Neural progenitor cell (in vitro differentiated cells): ENCODE results near the gene HOXD13. TPM values are rescaled to one million over a fixed set of nuclear protein-coding genes. Genes with fewer than 3 reads are reported as not detected.
A peak's percentile ranks its signal among the peaks of the same experiment; 100 is the strongest.

Source experiments
- DNase-seq: peaks from one replicate; pipeline ENCODE4 v3.0.0-alpha.2; 2016; ENCODE audit warnings: low spot score
- H2AFZ ChIP-seq: fragments of 200-600 bp; sonication (generic); replicated peaks from 2 replicates; pipeline ENCODE4 v1.6.1; 2016; ENCODE audit warnings: antibody characterized with exemption
- H3F3A ChIP-seq: fragments of 200-600 bp; sonication (generic); 2 replicates; pipeline ENCODE4 v1.6.1; 2016; ENCODE audit warnings: antibody characterized with exemption, low read depth
- H3K27ac ChIP-seq: fragments of 200-600 bp; sonication (generic); 2 replicates; pipeline ENCODE4 v1.5.1; 2016; ENCODE audit warnings: mild to moderate bottlenecking
- H3K27me3 ChIP-seq: fragments of 200-600 bp; sonication (generic); 2 replicates; pipeline ENCODE4 v1.6.1; 2016; ENCODE audit warnings: mild to moderate bottlenecking, moderate library complexity
- H3K36me3 ChIP-seq: fragments of 200-600 bp; sonication (generic); 2 replicates; pipeline ENCODE4 v1.5.1; 2016
- H3K4me1 ChIP-seq: fragments of 200-600 bp; sonication (generic); 2 replicates; pipeline ENCODE4 v1.6.1; 2016; ENCODE audit warnings: mixed run types
- H3K4me2 ChIP-seq: fragments of 200-600 bp; sonication (generic); 2 replicates; pipeline ENCODE4 v1.6.1; 2016
- H3K4me3 ChIP-seq: fragments of 200-600 bp; sonication (generic); 2 replicates; pipeline ENCODE4 v1.5.1; 2016
- H3K79me2 ChIP-seq: fragments of 200-600 bp; sonication (generic); 2 replicates; pipeline ENCODE4 v1.6.1; 2016; ENCODE audit warnings: low read depth
- H3K9ac ChIP-seq: fragments of 200-600 bp; sonication (generic); 2 replicates; pipeline ENCODE4 v1.6.1; 2016
- H3K9me3 ChIP-seq: fragments of 200-600 bp; sonication (generic); 2 replicates; pipeline ENCODE4 v1.5.1; 2016; ENCODE audit warnings: low read depth
- H4K20me1 ChIP-seq: fragments of 200-600 bp; sonication (generic); 2 replicates; pipeline ENCODE4 v1.6.1; 2016; ENCODE audit warnings: low read depth
- H3K27ac Mint-ChIP-seq: 3 replicates; pipeline ENCODE4 v1.8.0; 2021; ENCODE audit warnings: mixed read lengths
- H3K27me3 Mint-ChIP-seq: 2 replicates; pipeline ENCODE4 v1.8.0; 2022; ENCODE audit warnings: low read depth, mild to moderate bottlenecking, inconsistent platforms, moderate library complexity, mixed read lengths; ENCODE audit not compliant: insufficient read depth
- H3K36me3 Mint-ChIP-seq: 3 replicates; pipeline ENCODE4 v1.8.0; 2021; ENCODE audit warnings: mixed read lengths
- H3K4me1 Mint-ChIP-seq: 3 replicates; pipeline ENCODE4 v1.8.0; 2021; ENCODE audit warnings: mixed read lengths
- H3K4me3 Mint-ChIP-seq: 3 replicates; pipeline ENCODE4 v1.8.0; 2021; ENCODE audit warnings: mild to moderate bottlenecking, moderate library complexity, mixed read lengths
- H3K9me3 Mint-ChIP-seq: 3 replicates; pipeline ENCODE4 v1.8.0; 2020; ENCODE audit warnings: mixed read lengths
- EZH2 ChIP-seq: fragments of 200-600 bp; sonication (generic); IDR thresholded peaks from 2 replicates; pipeline ENCODE4 v1.6.1; 2017; ENCODE audit warnings: antibody characterized with exemption, mild to moderate bottlenecking, moderate library complexity
- EZH2phosphoT487 ChIP-seq: fragments of 200-600 bp; sonication (generic); IDR thresholded peaks from 2 replicates; pipeline ENCODE4 v1.6.1; 2017; ENCODE audit warnings: antibody characterized with exemption
- total RNA-seq: library from RNA; depleted of rRNA; stranded (reverse); fragments of >200 nt; gene quantifications from 2 replicates; pipeline ENCODE4 v1.2.3, GENCODE V29; 2015; ENCODE audit warnings: low replicate concordance
- TF ChIP-seq, protein P1 (sequence below): fragments of 200-600 bp; sonication (generic); IDR thresholded peaks from 2 replicates; pipeline ENCODE4 v1.5.1; 2017; ENCODE audit warnings: antibody characterized with exemption, mild to moderate bottlenecking

Gene HOXD13
- total RNA-seq, 1 donor from 2014 or later, result not detected

DNA sequence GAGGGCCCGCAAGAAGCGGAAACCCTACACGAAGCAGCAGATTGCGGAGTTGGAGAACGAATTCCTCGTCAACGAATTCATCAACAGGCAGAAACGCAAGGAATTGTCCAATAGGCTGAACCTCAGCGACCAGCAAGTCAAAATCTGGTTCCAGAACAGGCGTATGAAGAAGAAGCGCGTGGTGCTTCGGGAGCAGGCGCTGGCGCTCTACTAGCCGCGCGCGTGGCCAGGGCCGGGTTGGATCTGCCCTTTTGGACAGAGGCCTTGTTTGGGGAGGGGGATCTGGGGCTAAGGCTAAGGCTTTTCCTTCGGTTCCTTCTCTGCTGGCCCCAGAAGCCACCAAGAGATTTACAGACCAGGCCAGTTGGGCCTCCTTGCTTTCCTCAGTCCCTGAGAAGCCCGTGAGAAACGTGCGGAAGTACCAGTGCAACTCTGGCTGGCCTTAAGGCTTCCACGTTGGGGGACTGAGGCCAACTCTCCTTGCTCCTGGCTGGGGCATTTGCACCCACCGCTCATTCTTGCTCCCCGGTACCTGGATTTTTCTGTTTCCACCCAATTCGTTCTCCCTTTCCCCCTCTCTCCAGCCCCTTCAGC is 8.1 kb downstream of the HOXD13 start:
- Mint-ChIP-seq H3K9me3 (peaks cover 6% of the 10 kb centered on the region), H3K27me3 (peaks cover 98% of the 10 kb centered on the region), H3K36me3 (no peaks in the 10 kb centered on the region), H3K4me1 (peaks cover 8% of the 10 kb centered on the region), H3K27ac (no peak overlapping the region), H3K4me3 (no peak overlapping the region)
- no peaks in the 10 kb centered on the region for H3K36me3 ChIP-seq
- H2AFZ ChIP-seq, result no peak overlapping the region
- no peak for DNase-seq
- H3K9ac ChIP-seq, result no peak overlapping the region
- no peak overlapping the region for H3K27ac ChIP-seq
- no peaks in the 10 kb centered on the region for H3F3A ChIP-seq
- no peaks in the 10 kb centered on the region for H3K4me1 ChIP-seq
- H3K9me3 ChIP-seq, result no peaks in the 10 kb centered on the region
- H3K27me3 ChIP-seq, result peaks cover 100% of the 10 kb centered on the region
- no peaks in the 10 kb centered on the region for H3K79me2 ChIP-seq
- peaks cover 99% of the 10 kb centered on the region for H4K20me1 ChIP-seq
- no peak overlapping the region for H3K4me2 ChIP-seq
- no peak overlapping the region for H3K4me3 ChIP-seq
- TF ChIP-seq EZH2phosphoT487, result peak; percentile 75
- TF ChIP-seq, protein P1, sequence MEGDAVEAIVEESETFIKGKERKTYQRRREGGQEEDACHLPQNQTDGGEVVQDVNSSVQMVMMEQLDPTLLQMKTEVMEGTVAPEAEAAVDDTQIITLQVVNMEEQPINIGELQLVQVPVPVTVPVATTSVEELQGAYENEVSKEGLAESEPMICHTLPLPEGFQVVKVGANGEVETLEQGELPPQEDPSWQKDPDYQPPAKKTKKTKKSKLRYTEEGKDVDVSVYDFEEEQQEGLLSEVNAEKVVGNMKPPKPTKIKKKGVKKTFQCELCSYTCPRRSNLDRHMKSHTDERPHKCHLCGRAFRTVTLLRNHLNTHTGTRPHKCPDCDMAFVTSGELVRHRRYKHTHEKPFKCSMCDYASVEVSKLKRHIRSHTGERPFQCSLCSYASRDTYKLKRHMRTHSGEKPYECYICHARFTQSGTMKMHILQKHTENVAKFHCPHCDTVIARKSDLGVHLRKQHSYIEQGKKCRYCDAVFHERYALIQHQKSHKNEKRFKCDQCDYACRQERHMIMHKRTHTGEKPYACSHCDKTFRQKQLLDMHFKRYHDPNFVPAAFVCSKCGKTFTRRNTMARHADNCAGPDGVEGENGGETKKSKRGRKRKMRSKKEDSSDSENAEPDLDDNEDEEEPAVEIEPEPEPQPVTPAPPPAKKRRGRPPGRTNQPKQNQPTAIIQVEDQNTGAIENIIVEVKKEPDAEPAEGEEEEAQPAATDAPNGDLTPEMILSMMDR, result no peak
- peak; percentile 35 for TF ChIP-seq EZH2

DNA sequence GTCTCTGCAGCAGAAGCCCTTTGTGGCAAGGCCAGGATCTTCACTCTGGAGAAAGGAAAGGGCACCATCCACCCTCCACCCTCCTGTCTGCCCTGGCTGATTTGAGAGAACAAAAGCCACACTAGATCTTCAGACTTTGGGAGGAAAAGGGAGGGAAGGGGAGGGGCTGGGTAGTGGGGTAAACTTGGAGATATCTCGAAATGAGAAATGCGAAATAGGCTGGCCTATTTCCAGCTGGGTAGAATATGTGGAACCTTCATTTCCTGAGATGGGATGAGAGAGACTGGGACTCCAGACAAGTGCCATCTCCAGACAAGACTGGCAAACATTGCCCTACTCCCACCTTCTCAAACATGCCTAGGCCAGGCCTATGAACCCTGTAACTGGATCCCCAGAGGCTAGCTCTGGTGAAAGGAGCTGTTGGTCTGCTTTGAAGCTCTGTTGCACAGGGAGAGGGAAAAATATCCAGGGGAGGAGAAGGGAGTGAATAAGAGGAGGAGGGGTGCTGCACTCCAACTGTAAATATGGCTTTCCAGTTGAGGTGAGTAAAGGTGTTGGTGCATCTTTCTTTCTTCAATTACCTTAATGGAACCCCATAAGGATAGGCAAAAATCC is 8.8 kb downstream of the HOXD13 start:
- no peak overlapping the region for H3K9ac ChIP-seq
- H3K4me1 ChIP-seq, result no peaks in the 10 kb centered on the region
- peaks cover 99% of the 10 kb centered on the region for H4K20me1 ChIP-seq
- no peaks in the 10 kb centered on the region for H3F3A ChIP-seq
- H3K27ac ChIP-seq, result no peak overlapping the region
- Mint-ChIP-seq H3K4me3 (no peak overlapping the region), H3K27me3 (peaks cover 98% of the 10 kb centered on the region), H3K9me3 (peaks cover 6% of the 10 kb centered on the region), H3K4me1 (peaks cover 10% of the 10 kb centered on the region), H3K36me3 (no peaks in the 10 kb centered on the region), H3K27ac (no peak overlapping the region)
- H2AFZ ChIP-seq, result no peak overlapping the region
- H3K4me3 ChIP-seq, result no peak overlapping the region
- no peak for DNase-seq
- H3K4me2 ChIP-seq, result no peak overlapping the region
- peaks cover 100% of the 10 kb centered on the region for H3K27me3 ChIP-seq
- H3K36me3 ChIP-seq, result no peaks in the 10 kb centered on the region
- H3K79me2 ChIP-seq, result no peaks in the 10 kb centered on the region
- TF ChIP-seq EZH2phosphoT487 (no peak), EZH2 (no peak)
- TF ChIP-seq, protein P1, result no peak
- H3K9me3 ChIP-seq, result no peaks in the 10 kb centered on the region

DNA sequence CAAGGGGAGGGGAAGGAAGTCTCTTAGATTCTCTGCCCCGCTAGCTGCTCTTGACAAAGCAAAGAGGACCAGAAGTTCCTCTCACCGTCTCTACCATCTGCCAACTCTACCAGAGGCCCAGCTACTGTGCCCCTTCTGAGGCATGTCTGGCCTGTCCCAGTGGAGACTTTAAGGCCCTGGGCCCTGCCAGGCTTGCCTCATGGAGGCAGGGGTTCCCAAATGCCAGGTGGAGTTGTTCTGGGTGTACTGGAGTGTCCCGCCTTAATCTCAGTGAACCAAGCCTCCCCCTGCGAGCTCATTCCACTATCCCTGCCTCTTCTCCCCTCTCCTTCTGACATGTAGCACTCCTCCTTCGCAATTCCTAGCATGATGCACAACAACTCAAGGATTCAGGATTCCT is 9.3 kb downstream of the HOXD13 start:
- TF ChIP-seq EZH2phosphoT487, result no peak
- TF ChIP-seq, protein P1, result no peak
- no peak for TF ChIP-seq EZH2
- Histone ChIP-seq H3F3A (no peaks in the 10 kb centered on the region), H3K9ac (no peak overlapping the region), H4K20me1 (peaks cover 99% of the 10 kb centered on the region), H3K79me2 (no peaks in the 10 kb centered on the region), H3K4me1 (no peaks in the 10 kb centered on the region), H2AFZ (no peak overlapping the region), H3K4me3 (no peak overlapping the region), H3K4me2 (no peak overlapping the region), H3K36me3 (no peaks in the 10 kb centered on the region), H3K9me3 (no peaks in the 10 kb centered on the region), H3K27me3 (peaks cover 100% of the 10 kb centered on the region), H3K27ac (no peak overlapping the region)
- DNase-seq, result no peak
- H3K27me3 Mint-ChIP-seq, result peaks cover 95% of the 10 kb centered on the region
- H3K27ac Mint-ChIP-seq, result no peak overlapping the region
- peak overlapping the region; percentile 17 for H3K4me3 Mint-ChIP-seq
- no peaks in the 10 kb centered on the region for H3K36me3 Mint-ChIP-seq
- peaks cover 11% of the 10 kb centered on the region for H3K4me1 Mint-ChIP-seq
- H3K9me3 Mint-ChIP-seq, result peaks cover 6% of the 10 kb centered on the region
